Pancreas (tissue), 10 donors: ENCODE measurements around the gene LRATD1. TPM values are rescaled to one million over a fixed set of nuclear protein-coding genes. Genes with fewer than 3 reads are reported as not detected.
A peak's percentile ranks its signal among the peaks of the same experiment; 100 is the strongest.

Source experiments
- ATAC-seq, 4 donors: fragments of 200-7000 bp; cut with Tn5 transposase; one replicate each; pipeline versions ENCODE4 v1.8.0 to v1.9.1; 2020; ENCODE audit warnings: mild to moderate bottlenecking in 4 of 4, moderate library complexity in 4 of 4
- DNase-seq, 6 donors: peaks; one replicate each; pipeline ENCODE4 v3.0.0-alpha.2; 2020
- FAIRE-seq: peaks from 2 replicates; lab custom pipeline; 2012; peaks lifted over from hg19 to GRCh38; lab: Jason Lieb, UNC
- H3K27ac ChIP-seq, 4 donors: fragments of 200-600 bp; sonication (generic); 1 replicate in 3 of 4; 2 replicates in 1 of 4; pipeline versions ENCODE4 v1.5.0 to v1.8.0; 2020
- H3K27me3 ChIP-seq, 4 donors: fragments of 200-600 bp; one replicate each; pipeline ENCODE4 v1.8.0; 2021
- H3K36me3 ChIP-seq, 3 donors: fragments of 200-600 bp; sonication (generic) in 1 of 3; one replicate each; pipeline versions ENCODE4 v1.5.0 to v1.8.0; 2020 to 2021
- H3K4me1 ChIP-seq, 3 donors: fragments of 200-600 bp; one replicate each; pipeline ENCODE4 v1.8.0; 2021
- H3K4me3 ChIP-seq, 4 donors: fragments of 200-600 bp; sonication (generic) in 2 of 4; one replicate each; pipeline versions ENCODE4 v1.5.0 to v1.8.0; 2020 to 2021
- H3K9me3 ChIP-seq, 4 donors: fragments of 200-600 bp; one replicate each; pipeline ENCODE4 v1.8.0; 2021
- CTCF ChIP-seq, 4 donors: fragments of 200-600 bp; sonication (generic) in 3 of 4; IDR thresholded peaks; one replicate each; pipeline versions ENCODE4 v1.5.0 to v1.8.0; 2021; ENCODE audit warnings: antibody characterized with exemption in 4 of 4
- whole genome bisulfite sequencing, 2 donors: extraction: QIAGEN DNeasy Blood & Tissue Kit; methylation state at CpG; one replicate each; pipeline ENCODE4 v1.1.7; 2013; 5-methylcytosine and 5-hydroxymethylcytosine counted together
- intact Hi-C, 3 donors: fragments of 100-400 bp; cut with DNase I; formaldehyde crosslinking; loops; one replicate each; pipeline versions ENCODE4 v1.11.1 to v1.14.2; 2022
- polyA plus RNA-seq, 2 donors: library from polyadenylated mRNA; stranded (reverse); fragments of 200-250 nt; gene quantifications; one replicate each; pipeline ENCODE4 v1.2.3, GENCODE V29; 2013
- total RNA-seq, 6 donors: library from RNA; stranded (reverse); fragmentation: NEBNext Ultra II Directional in 4 of 6; extraction: Animal tissue kit (Norgen Biotek cat#: 25700) in 4 of 6; gene quantifications; one replicate each; pipeline versions ENCODE4 v1.2.1 to v1.2.4, GENCODE V29; 2021 to 2023
- donor health status: healthy with polysubstance abuse.
- donor health status: DM: no; HTN: no; CAD: no; lungs with moderate emphysema.
- donor health status: DM: no; HTN: no; CAD: no.
- donor health status: control.
- donor health status: control.
- donor health status: Bipolar disorder and iron deficiency.
- donor health status: DM: yes; HTN: yes; CAD: no.
- donor health status: DM: no; HTN: no; CAD: no.
- donor health status: DM: no; HTN: no; CAD: no.
- donor health status: DM: yes; HTN: yes; CAD: no.

The LRATD1 gene
- total RNA-seq, result 1 to 10 TPM; 3.1 to 6.9 (median 4.5) TPM
- polyA plus RNA-seq, result 1 to 10 TPM; 3.0 to 7.9 TPM

GRCh38 chr2:14632133-14632936, at the start of gene LRATD1:
Gene LRATD1, plus strand, starts transcription at chr2:14632717. Its CDS starts 1,263 bp downstream, at chr2:14633980.
- no peak for TF ChIP-seq CTCF (IDR thresholded peaks at IDR 0.05)
- Histone ChIP-seq H3K4me3 (peak within 1 kb of the TSS; percentile 56 to 73 (median 64)), H3K4me1 (peaks cover 7 to 18% (median 11%) of the 10 kb centered on the region in 3 donors), H3K36me3 (no peaks in the 10 kb centered on the region), H3K9me3 (no peaks in the 10 kb centered on the region), H3K27ac (peak within 1 kb of the TSS; percentile 13 to 93 (median 40)), H3K27me3 (no peaks in the 10 kb centered on the region)
- FAIRE-seq (no peak), DNase-seq (peak; percentile 91 to 96 (median 94)), ATAC-seq (peak; percentile 73 to 83 (median 76))
- 1% methylated on average over 61 to 81 of the region's 81 CpGs for WGBS, 2 donors
- intact Hi-C loops, result no loop called here

- FAIRE-seq, result no peak
- no peak for DNase-seq
- no peak for TF ChIP-seq CTCF (IDR thresholded peaks at IDR 0.05)
Measured at GRCh38 chr2:14583059-14583458, 49.5 kb upstream of the LRATD1 start.

GRCh38 chr2:14583802-14584201, 48.7 kb upstream of the LRATD1 start:
- no peak overlapping the region for H3K4me3 ChIP-seq
- FAIRE-seq (no peak), ATAC-seq (no peak), DNase-seq (no peak)
- intact Hi-C loops, result no loop called here
- H3K27ac ChIP-seq, result no peak overlapping the region
- H3K4me1 ChIP-seq, result no peaks in the 10 kb centered on the region
- H3K27me3 ChIP-seq, result no peaks in the 10 kb centered on the region
- H3K36me3 ChIP-seq, result no peaks in the 10 kb centered on the region
- WGBS, 2 donors, result 49 to 60% methylated on average over 4 of the region's 4 CpGs
- no peak for TF ChIP-seq CTCF (IDR thresholded peaks at IDR 0.05)
- H3K9me3 ChIP-seq, result no peaks in the 10 kb centered on the region

More at GRCh38 chr2:14583059-14583458, 49.5 kb upstream of the LRATD1 start:
- Histone ChIP-seq H3K4me1 (no peaks in the 10 kb centered on the region), H3K27me3 (no peaks in the 10 kb centered on the region), H3K9me3 (no peaks in the 10 kb centered on the region), H3K36me3 (no peaks in the 10 kb centered on the region), H3K27ac (no peak overlapping the region), H3K4me3 (no peak overlapping the region)
- intact Hi-C loops, result no loop called here
- ATAC-seq, result peak in 1 of 4 donors; percentile 77
- WGBS, 2 donors, result 52 to 58% methylated on average over 2 of the region's 2 CpGs

GRCh38 chr2:14587119-14587518, 45.4 kb upstream of the LRATD1 start:
- TF ChIP-seq CTCF (IDR thresholded peaks at IDR 0.05), result no peak
- FAIRE-seq (no peak), ATAC-seq (no peak), DNase-seq (no peak)
- Histone ChIP-seq H3K36me3 (no peaks in the 10 kb centered on the region), H3K27ac (no peak overlapping the region), H3K27me3 (no peaks in the 10 kb centered on the region), H3K4me1 (no peaks in the 10 kb centered on the region), H3K9me3 (no peaks in the 10 kb centered on the region), H3K4me3 (no peak overlapping the region)
- 84 to 88% methylated on average over 4 of the region's 4 CpGs for WGBS, 2 donors
- intact Hi-C loops, result no loop called here
